ENCODE data around the gene RAB31. TPM values are rescaled to one million over a fixed set of nuclear protein-coding genes. Genes with fewer than 3 reads are reported as not detected.

Gene RAB31
- total RNA-seq, 1 experiment from 2014 or later: 72.2 TPM

DNA sequence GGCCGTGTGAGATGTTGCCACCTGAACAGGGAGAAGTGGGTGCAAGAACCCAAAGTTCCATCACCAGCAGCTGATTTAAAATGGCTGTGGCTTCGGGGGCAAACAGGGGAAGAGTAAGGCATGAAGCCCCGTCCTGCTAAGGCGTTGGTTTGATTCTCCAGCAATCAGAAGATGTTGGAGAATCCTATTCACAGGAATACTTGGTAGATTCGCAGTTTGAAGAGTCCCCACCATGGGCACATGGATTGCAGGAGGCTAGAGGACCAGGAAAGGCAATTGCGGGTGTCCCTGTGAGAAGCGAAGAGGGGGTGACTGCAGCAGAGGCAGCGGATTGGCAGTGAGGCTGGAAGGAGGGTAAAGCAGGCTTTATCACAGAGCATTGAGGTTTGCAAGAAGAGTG lies 131.1 kb downstream of the RAB31 start:
- no peak overlapping the region for H3K27ac ChIP-seq
- no peak overlapping the region for H3K4me3 ChIP-seq
- no peaks in the 10 kb centered on the region for H3K27me3 ChIP-seq (replicated peaks)
- 0 out of 2 replicates have a peak, but pooled peaks cover 2% of the 10 kb centered on the region for H3K4me1 ChIP-seq (replicated peaks)
- H3K36me3 ChIP-seq: peaks cover 15% of the 10 kb centered on the region; the same call in 1 of the 2 replicates
- no peaks in the 10 kb centered on the region for H3K9me3 ChIP-seq (replicated peaks)
- DNase-seq (ENCODE audit: low read depth in 1 of 2, low spot score in 2 of 2): no peak

DNA sequence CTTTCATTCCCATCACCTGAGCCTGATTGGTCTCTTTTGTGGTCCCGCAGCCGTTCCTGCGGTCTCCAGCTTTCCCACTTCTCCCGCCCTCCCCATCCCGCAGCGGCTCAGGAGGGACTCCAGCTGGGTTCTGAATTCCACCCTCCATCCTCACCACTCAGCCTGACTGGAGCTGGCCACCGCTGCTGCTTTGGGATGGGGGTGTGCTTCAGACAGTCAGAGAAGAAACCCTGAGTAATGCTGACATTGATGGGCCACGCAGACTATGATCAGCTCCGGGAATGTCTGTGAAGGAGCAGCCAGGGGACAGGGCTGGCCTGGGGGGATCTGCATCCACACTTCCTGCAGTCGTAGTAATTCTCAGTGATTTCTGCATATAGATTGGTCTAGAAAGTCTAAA lies 131.8 kb downstream of the RAB31 start:
- DNase-seq (ENCODE audit: low read depth in 1 of 2, low spot score in 2 of 2): no peak

DNA sequence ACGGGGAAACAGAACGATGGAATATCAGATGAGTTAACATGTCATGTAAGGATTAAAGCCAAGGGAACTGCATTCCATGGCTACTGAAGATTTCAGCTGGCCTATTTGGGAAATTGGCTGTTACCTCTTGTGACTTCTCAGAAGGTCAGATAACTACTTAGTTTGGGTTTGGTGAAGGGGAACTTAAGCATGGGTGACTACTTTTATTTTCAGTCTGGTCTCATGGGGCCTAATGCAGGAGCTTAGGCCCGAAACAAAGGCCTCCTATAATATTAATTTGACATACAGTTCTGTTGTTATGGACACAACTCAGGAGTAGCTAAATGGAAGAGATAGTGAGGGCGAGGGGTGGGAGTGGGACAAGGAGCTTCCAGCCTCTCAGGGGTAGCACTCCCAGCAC lies 133.7 kb downstream of the RAB31 start:
- H3K27me3 ChIP-seq (replicated peaks): no peaks in the 10 kb centered on the region
- DNase-seq (ENCODE audit: low read depth in 1 of 2, low spot score in 2 of 2): no peak
- H3K27ac ChIP-seq: no peak overlapping the region
- no peaks in the 10 kb centered on the region for H3K9me3 ChIP-seq (replicated peaks)
- no peak overlapping the region for H3K4me3 ChIP-seq
- peaks cover 27% of the 10 kb centered on the region for H3K36me3 ChIP-seq
- peaks cover 7% of the 10 kb centered on the region for H3K4me1 ChIP-seq (replicated peaks)

More for the DNA sequence above, 131.8 kb downstream of the RAB31 start:
- H3K4me3 ChIP-seq: no peak overlapping the region
- no peak overlapping the region for H3K27ac ChIP-seq
- peaks cover 3% of the 10 kb centered on the region; the same call in 1 of the 2 replicates for H3K4me1 ChIP-seq (replicated peaks)
- peaks cover 15% of the 10 kb centered on the region; the same call in 1 of the 2 replicates for H3K36me3 ChIP-seq
- H3K9me3 ChIP-seq (replicated peaks): no peaks in the 10 kb centered on the region
- no peaks in the 10 kb centered on the region for H3K27me3 ChIP-seq (replicated peaks)

DNA sequence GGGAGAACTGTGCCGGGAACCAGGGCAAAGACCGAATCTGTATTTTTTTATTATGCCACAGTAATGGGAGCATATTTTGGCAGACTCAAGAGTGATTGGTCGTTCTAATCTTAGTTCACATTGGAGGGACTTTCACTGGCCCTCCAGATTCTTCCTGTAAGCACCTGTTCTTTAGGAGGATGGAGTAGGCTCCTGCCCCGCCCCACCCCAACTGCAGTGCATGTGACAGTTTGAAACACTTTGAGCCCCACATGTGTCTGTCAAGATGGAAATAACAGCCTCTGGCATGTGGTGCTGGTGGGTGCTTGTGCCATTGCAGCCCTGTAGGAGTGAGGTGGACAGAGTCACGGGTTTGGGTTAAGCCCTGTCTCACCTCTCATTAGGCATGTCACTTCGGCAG lies 134.3 kb downstream of the RAB31 start:
- peaks cover 7% of the 10 kb centered on the region for H3K4me1 ChIP-seq (replicated peaks)
- H3K4me3 ChIP-seq: no peak overlapping the region
- DNase-seq (ENCODE audit: low read depth in 1 of 2, low spot score in 2 of 2): no peak
- H3K27ac ChIP-seq: no peak overlapping the region
- H3K9me3 ChIP-seq (replicated peaks): no peaks in the 10 kb centered on the region
- no peaks in the 10 kb centered on the region for H3K27me3 ChIP-seq (replicated peaks)
- H3K36me3 ChIP-seq: peaks cover 28% of the 10 kb centered on the region

DNA sequence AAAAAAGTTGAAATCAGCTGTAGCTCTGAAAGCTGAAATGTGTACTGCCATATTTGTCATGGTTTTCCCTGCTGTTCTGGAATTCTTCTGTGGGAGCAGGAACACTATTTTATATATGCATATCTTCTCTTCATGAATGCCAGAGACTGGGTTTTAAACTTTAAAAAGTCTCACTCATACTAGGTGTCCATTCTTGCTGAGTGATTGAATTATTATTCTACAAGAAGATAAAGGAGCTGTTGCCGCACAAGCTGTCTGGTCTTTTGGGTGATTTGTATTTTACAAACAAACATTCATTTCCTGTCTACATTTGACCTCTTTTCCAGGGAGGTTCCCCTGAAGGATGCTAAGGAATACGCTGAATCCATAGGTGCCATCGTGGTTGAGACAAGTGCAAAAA lies 137.2 kb downstream of the RAB31 start:
- Histone ChIP-seq H3K9me3 (replicated peaks) (no peaks in the 10 kb centered on the region), H3K36me3 (peaks cover 30% of the 10 kb centered on the region), H3K4me3 (no peak overlapping the region), H3K27me3 (replicated peaks) (no peaks in the 10 kb centered on the region), H3K27ac (no peak overlapping the region), H3K4me1 (replicated peaks) (peaks cover 19% of the 10 kb centered on the region)
- DNase-seq (ENCODE audit: low read depth in 1 of 2, low spot score in 2 of 2): no peak

DNA sequence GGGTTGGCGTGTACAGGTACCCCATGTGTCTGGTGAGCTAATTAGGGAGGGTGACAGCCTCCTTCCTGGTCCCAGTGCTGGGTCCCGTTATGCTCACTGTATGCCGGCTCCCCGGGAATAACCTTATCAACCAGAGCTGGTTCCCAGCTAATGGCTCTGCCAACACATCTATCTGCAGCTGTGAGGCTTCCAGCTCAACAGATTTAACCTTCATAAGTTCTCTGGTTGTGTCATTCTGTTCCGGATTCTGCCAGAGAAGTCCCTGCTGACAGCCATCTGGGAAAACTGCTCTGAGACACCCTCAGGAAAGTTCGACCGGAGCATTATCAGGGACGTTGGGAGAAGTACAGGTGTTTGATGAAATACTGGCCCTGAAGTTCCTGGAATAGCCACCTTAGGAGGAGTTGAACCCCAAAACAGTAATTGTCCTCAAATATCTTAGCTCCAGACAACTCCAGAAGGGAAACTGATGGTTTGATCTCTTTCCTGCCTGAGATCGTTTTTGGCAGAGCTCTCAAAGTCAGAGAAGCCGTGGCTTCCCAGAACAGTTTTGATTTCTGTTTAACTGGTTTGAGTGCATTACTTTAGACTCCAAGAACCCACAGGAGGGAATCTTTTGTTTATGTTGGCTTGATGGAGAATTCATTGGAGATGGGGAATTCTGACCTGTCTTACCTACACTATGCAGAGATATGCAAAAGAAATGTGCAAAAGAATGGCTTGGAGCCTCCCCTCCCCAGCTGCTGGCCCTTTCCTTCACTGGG lies 138.2 kb downstream of the RAB31 start:
- no peak overlapping the region for H3K27ac ChIP-seq

DNA sequence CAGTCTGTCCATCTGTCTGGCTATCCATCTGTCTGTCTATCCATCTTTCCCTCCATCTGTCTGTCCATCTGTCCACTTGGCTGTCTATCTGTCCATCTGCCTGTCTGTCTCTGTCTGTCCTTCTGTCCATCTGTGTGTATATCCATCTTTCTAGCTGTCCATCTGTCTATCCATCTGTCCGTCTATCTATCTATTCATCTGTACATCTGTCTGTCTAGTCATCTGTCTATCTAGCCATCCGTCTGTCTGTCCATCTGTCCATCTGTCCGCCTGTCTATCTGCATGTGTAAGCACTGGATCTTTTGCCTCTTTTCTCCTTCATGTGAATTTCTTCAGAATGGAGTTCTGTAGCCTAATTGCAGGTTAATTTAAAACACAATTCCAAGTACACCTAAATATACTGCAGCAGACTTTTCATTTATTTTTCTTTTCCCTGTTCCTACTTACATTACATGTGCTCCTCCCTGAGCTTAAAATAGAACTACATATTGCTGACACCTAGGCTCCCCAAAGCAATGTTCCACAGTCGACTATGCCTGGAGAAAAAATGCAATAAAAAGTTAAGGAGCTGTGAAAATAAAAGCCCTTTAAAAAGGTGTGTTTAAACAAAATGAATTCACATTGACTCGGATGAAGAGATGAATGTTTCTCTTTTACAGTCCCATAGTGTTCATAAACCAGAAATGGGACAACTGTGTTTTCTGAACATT lies 140.2 kb downstream of the RAB31 start:
- DNase-seq (ENCODE audit: low read depth in 1 of 2, low spot score in 2 of 2): no peak
- peaks cover 29% of the 10 kb centered on the region for H3K36me3 ChIP-seq
- peaks cover 19% of the 10 kb centered on the region for H3K4me1 ChIP-seq (replicated peaks)
- H3K27me3 ChIP-seq (replicated peaks): no peaks in the 10 kb centered on the region
- no peak overlapping the region for H3K27ac ChIP-seq
- H3K4me3 ChIP-seq: no peak overlapping the region
- H3K9me3 ChIP-seq (replicated peaks): no peaks in the 10 kb centered on the region

More for the DNA sequence above, 138.2 kb downstream of the RAB31 start:
- Histone ChIP-seq H3K9me3 (replicated peaks) (no peaks in the 10 kb centered on the region), H3K27me3 (replicated peaks) (no peaks in the 10 kb centered on the region), H3K4me3 (no peak overlapping the region), H3K4me1 (replicated peaks) (peaks cover 19% of the 10 kb centered on the region), H3K36me3 (peaks cover 28% of the 10 kb centered on the region)
- no peak for DNase-seq (ENCODE audit: low read depth in 1 of 2, low spot score in 2 of 2)

DNA sequence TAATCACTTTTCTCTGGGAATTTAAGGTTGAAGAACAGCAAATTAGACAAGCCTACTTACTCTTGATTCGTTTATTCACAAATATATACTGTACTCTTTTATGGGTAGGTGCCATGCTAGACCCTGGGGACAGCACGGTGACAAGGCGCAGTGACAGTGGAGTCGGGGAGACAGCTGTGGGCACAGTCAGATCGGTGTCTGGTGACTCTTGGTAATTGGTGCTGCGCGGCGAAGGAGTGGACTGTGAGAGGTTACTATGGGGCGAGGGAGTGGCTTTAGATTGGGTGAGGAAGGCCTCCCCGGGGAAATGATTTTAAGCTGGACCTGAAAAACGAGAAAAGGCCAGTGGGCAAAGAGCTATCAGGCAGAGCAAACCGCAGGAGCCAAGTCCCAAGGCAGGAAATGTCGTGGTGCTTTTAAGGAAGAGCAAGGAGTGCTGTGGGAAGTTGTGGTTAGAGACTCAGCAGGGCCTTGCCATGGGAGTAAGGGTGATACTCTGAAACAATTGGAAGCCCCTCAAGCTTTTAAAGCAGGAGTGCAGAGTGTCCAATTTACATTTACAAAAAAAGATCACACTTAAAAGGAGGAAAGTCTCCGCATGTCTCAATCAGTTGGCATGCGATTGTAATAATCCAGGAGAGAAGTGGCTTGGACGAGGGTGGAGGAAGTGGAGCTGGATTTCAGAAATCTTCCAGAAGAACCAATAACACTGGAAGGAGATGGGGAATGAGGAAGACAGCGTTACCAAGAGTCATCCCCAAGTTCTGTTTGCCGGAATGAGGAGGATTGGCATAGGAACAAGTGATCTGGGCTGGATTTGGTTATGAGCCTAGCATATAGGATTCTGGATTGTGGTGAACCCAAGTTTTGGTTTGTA lies 141.5 kb downstream of the RAB31 start:
- no peaks in the 10 kb centered on the region for H3K27me3 ChIP-seq (replicated peaks)
- H3K4me1 ChIP-seq (replicated peaks): peaks cover 16% of the 10 kb centered on the region
- no peaks in the 10 kb centered on the region for H3K9me3 ChIP-seq (replicated peaks)
- DNase-seq (ENCODE audit: low read depth in 1 of 2, low spot score in 2 of 2): no peak
- H3K36me3 ChIP-seq: peaks cover 29% of the 10 kb centered on the region
- H3K27ac ChIP-seq: no peak overlapping the region
- no peak overlapping the region for H3K4me3 ChIP-seq

DNA sequence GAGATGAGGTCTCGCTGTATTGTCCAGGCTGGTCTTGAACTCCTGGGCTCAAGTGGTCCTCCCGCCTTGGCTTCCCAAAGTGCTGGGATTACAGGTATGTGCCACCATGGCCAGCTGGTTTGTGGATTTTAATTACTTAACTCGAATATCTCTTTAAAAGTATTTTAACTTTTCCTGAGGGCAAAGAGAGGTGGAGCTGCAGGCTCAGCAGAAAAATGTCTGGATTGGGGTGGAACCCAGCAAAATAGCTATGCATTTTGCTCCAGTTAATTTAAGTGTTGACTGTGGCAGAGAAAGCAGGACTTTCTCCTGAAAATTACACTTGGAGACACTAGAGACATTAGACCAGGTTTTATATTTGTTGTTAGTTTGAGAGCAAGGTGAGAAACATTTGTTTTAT lies 142.2 kb downstream of the RAB31 start:
- Histone ChIP-seq H3K4me3 (no peak overlapping the region), H3K4me1 (replicated peaks) (peaks cover 18% of the 10 kb centered on the region), H3K9me3 (replicated peaks) (no peaks in the 10 kb centered on the region), H3K27ac (no peak overlapping the region), H3K27me3 (replicated peaks) (no peaks in the 10 kb centered on the region), H3K36me3 (peaks cover 26% of the 10 kb centered on the region)
- no peak for DNase-seq (ENCODE audit: low read depth in 1 of 2, low spot score in 2 of 2)

DNA sequence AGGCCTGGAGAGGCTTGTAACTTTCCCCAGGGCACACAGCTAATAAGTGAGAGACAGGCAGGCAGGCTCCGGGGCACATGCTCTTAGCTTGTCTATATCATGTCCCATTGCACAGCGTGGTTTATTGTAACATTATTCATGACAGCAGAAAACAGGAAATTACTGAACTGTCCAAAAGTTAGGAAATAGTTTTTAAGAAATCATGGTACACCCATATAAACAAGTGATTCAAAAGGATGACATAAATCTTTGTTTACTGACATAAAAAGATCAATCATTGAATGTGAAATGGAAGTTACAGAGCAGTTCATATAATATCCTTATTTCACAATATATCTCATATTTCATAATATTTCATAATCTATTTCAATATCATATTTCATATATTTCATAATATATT lies 143.4 kb downstream of the RAB31 start:
- Histone ChIP-seq H3K36me3 (peaks cover 19% of the 10 kb centered on the region), H3K4me3 (no peak overlapping the region), H3K4me1 (replicated peaks) (peaks cover 18% of the 10 kb centered on the region), H3K27ac (no peak overlapping the region), H3K9me3 (replicated peaks) (no peaks in the 10 kb centered on the region), H3K27me3 (replicated peaks) (no peaks in the 10 kb centered on the region)
- no peak for DNase-seq (ENCODE audit: low read depth in 1 of 2, low spot score in 2 of 2)

DNA sequence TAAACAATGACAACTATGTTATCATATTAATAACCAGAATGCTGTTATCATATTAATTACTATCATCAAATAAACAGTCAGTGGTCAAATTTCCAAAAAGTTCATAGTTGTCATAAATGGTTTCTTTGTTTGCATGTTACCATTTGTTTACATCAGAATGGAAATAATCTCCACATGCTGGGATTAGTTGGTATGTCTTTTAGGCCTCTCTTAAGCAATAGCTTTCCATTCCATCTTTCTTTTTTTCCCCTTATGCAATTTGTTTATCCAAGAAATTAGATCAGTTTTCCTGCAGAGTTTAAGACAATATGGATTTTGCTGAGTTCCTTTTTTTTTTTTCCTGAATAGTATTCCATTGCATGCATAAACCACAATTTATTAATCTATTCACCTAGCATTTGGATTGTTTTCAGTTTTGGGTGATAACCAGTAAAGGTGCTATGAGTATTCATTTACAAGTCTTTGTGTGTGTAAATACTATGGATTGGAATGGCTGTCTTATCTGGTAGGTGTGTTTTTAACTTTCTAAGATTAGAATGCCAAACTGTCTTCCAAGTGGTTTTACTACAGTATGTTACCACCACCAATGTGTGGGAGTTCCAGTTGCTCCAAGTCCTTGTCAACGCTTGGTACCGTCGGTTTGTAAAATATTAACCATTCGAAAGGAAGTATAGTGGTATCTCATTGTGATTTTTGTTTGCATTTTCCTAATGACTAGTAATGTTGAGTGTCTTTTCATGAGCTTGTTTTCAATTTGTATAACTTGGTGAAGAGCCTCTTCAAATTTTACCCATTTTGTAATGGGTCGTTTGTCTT lies 144.4 kb downstream of the RAB31 start:
- H3K4me1 ChIP-seq (replicated peaks): peaks cover 18% of the 10 kb centered on the region
- H3K36me3 ChIP-seq: peaks cover 15% of the 10 kb centered on the region
- DNase-seq (ENCODE audit: low read depth in 1 of 2, low spot score in 2 of 2): no peak
- no peaks in the 10 kb centered on the region for H3K27me3 ChIP-seq (replicated peaks)
- H3K27ac ChIP-seq: no peak overlapping the region
- H3K4me3 ChIP-seq: no peak overlapping the region
- H3K9me3 ChIP-seq (replicated peaks): no peaks in the 10 kb centered on the region

DNA sequence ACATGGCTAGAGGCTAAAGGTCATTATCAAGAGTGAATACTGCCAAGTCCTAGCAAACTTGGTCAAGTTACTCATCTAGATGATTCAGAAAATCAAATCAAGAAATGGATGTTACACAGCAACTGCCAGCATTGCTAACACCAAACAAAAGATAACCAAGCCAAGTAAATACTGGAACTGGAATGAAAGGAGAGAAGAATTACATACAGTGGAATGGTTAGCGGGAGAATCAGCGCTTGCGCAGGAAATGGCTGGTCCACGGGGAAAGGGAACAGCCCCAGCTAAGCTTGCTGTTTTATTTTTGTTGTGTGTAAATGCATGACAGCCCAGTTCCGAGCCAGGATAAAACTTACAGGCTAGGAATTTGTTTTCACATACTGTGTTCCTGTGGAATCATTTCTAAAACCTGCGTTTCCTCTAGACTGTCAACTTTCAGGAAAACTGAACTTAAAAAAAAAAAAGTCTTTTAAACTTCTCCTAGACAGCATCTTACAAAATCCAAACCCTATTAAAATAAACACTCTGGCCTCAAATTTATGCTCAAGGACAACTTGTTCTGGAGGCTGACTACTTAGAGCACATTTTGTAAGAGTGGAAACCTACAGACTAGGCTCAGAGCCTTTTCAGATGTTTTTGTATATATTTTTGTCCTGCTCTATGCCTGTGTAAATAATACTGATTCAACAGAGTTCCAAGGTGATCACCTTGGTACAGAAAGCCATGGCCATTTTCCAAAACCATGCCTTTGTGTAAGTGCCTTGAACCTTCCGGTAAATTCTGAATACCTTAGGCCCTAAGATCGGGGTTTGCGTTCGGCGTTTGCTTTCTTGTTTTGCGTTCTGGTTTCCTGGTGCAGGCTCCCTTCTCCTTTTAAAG lies 146.9 kb downstream of the RAB31 start:
- Histone ChIP-seq H3K36me3 (peaks cover 23% of the 10 kb centered on the region), H3K9me3 (replicated peaks) (no peaks in the 10 kb centered on the region), H3K27me3 (replicated peaks) (no peaks in the 10 kb centered on the region), H3K4me1 (replicated peaks) (peaks cover 6% of the 10 kb centered on the region), H3K27ac (no peak overlapping the region), H3K4me3 (no peak overlapping the region)
- DNase-seq (ENCODE audit: low read depth in 1 of 2, low spot score in 2 of 2): no peak
